Daoy (cell line): ENCODE measurements around the gene MARK3. TPM values are rescaled to one million over a fixed set of nuclear protein-coding genes. Genes with fewer than 3 reads are reported as not detected.
A peak's percentile ranks its signal among the peaks of the same experiment; 100 is the strongest.
"Not testable (repeated sequence)": the region's sequence is repeated elsewhere in the genome, so short reads cannot be mapped to it uniquely, and the experiment has no call there.

Experiments used
- DNase-seq: peaks from one replicate; pipeline ENCODE4 v3.0.0-alpha.2; 2015; ENCODE audit warnings: low read depth
- total RNA-seq: library from RNA; depleted of rRNA; stranded (reverse); fragments of >200 nt; shearing (Covaris generic); gene quantifications from 2 replicates; pipeline ENCODE4 v1.2.3, GENCODE V29; 2014

The MARK3 gene
- total RNA-seq, 1 experiment from 2014 or later = 64.8 TPM

DNA sequence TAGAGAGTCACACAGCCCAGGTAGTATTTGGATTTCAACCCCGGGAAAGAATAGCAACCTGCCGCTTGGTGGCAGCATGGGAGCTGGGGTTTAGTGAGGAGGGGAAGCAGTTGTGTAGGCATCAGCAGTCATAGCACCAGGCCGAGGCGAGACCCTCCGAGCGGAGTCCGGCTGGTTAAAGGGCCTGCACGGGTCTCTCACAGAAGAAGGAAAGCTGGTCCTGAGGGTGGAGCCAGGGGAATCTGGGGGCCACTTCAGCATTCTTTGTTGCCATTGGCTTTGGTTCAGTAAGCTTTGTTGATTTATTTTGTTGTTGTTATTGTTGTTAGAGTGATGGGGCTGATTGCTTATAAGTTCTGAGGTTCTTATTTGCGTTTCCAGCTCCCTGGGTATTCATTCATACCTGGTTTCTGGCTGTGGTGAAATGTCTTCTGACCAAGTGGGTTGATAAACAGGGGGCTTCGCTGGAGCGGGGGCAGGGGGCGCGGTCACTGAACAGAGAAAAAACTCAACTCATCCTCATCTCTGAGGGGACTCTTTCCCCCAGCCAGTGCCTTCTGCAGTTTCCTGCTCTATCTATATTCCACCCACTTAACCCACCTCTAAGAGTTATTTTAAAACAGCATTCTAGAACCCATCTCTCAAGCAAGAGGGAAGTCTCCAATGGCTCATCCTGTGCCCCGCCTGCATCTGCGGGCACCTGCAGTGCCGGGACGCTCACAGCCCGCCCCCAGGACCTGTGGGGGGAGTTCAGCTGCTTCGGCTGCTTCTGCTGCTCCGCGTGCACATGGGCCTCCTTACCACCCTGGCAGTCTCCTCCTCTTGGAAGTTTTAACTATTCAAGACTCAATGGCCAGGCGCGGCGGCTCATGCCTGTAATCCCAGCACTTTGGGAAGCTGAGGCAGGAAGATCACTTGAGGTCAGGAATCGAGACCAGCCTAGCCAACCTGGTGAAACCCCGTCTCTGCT, 125.8 kb downstream of the MARK3 start:
- DNase-seq = no peak

DNA sequence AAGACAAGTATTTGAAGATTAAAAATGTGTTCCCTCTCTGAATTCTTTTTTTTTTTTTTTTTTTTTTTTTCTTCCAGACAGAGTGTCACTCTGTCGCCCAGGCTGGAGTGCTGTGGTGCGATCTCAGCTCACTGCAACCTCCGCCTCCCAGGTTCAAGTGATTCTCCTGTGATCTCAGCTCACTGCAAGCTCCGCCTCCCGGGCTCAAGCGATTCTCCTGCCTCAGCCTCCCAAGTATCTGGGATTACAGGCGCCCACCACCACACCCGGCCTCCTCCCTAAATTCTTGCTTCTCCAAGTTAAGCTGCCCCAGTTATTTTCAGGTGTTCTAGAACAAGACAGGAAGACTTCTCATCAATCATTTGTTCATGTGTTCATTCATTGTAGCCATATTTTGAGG, 127.0 kb downstream of the MARK3 start:
- not testable (repeated sequence) for DNase-seq

DNA sequence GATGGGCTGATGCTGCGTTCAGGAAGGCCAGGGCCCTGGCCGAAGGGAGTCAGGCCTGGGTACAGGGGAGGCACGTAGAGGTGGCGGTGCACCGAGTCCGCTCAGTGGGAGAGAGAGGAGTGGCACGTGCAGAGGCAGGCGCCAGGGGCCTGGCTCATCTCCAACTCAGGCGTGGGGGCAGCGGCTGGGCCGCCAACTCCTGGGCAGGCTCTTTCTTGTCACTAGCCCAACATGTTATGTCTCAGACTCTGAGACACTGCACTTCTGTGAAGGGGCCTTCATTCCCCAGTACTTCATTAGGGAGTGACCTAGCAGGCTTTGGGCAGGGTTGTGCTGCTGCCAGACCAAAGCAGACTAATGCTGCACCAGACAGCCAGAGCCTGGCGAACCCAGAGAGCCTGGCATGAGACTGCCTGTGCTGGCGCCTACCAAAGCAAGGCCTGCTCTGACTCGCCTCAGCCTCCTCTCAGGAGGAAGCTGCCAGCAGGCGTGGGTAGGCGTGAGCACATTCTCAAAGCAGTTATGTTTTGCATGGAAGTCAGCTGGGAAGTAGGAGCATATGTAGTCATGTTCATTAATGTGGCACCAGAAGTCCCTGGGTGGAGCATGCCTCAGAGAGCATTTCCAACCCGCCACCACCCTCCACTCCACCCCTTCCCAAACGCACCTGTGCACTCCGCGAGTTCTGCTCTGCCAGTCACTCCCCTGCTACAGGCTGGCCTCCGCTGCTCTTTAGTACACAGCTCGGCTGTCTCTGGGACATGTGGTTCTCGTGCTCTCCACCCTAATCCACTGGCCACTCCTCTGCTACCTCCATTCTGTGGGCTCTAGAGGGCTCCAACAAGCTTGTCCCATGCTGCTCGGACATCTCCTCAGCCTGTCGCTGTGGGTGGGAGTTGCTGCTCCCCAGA, 127.7 kb downstream of the MARK3 start:
- no peak for DNase-seq

DNA sequence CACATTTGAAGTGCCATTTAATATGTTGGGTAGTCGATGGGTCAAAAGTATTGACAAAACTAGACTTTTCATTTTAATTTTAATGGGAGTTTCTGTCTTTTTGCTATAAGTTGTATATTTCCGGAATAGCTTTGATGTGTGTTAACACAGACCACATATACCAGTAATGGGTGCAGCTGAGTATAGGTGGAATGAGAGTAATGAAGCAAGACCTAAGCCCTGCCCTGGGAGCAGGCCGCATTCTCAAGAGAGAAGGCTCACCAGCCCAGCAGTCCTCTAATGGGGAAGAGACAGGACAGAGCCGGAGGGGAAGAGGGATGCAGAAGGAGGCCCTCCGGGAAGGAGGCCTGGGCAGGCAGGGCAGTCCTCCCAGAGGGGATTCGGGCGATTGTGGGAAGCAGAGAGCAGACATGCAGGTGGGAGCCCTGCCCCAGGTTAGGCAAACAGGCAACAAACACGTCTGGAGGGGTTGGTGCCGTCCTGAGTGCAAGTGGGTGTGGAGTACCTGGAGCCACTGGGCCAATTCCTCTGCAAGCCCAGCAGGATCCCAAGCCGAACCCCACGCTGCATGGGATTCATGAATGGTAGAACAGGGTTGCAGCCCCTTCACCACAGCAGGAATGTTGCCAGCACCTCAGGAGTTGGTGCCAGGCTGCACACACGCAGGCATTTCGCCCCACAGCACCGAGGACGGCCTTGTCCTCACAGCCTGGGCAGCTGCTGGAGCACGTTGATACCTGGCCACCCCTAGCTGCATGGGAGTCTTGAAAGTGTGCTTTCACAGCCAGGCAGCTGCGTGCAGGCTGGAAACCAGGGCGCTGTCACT, 129.6 kb downstream of the MARK3 start:
- DNase-seq = no peak

- no peak for DNase-seq
These were observed 131.4 kb downstream of the MARK3 start for GRCh38 chr14:103516426-103517173.

- DNase-seq = no peak
These were observed 132.0 kb downstream of the MARK3 start for GRCh38 chr14:103517174-103517566.

DNA sequence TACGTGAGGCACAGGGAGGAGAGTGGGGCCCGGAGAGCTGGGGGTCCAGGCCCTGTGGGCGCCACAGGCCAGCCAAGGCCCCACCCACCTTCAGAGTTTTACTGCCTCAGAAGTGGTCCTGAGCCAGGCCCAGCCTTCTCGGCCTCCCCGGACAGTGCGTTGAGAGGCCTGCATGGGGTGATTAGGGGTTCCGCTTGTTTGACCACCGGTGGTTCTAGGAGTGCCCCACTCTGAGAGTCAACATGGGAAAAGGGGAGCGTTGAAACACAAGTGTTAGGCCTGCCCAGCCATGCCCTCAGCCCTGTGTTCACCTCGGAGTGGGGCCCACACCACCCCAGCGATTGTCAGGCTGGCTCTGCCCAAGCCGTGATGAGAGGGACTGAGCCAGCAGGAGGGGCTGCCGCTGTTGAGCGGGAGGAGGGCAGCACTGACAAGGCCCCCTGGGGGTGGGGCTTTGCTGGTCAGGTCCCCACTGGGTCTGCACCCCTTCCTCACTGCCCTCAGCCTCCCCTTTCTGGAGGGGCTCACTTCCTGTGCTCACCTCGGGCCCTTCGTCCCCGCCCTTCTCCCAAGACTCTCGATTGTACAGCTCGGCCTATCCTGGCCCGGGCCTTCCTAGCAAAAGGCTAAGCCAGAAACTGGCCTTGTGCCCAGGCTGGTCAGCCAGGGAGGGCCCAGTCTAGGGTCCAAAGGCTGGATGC, 132.7 kb downstream of the MARK3 start:
- no peak for DNase-seq

GRCh38 chr14:103518422-103519042, 133.3 kb downstream of the MARK3 start:
- peak; percentile 80 for DNase-seq

- DNase-seq = peak; percentile 58
These were observed 134.0 kb downstream of the MARK3 start for GRCh38 chr14:103519043-103519836.

DNA sequence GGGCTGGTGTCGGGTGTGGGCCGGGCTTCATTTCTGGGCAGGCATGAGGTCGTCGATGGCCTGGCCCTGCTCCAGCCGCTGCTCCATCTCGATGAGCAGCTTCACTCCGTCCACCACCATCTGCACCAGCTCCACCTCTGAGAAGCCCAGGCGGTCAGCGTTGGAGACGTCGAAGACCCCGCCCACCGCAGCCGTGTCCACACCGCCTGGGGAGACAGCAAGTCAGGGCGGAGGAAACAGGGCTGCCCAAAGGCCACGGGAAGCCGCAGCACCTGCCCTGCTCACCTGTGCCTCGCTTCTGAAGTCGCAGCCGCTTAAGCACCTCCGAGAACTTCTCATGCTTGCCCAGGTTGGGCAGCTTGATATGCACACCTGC, 134.6 kb downstream of the MARK3 start:
- no peak for DNase-seq

DNA sequence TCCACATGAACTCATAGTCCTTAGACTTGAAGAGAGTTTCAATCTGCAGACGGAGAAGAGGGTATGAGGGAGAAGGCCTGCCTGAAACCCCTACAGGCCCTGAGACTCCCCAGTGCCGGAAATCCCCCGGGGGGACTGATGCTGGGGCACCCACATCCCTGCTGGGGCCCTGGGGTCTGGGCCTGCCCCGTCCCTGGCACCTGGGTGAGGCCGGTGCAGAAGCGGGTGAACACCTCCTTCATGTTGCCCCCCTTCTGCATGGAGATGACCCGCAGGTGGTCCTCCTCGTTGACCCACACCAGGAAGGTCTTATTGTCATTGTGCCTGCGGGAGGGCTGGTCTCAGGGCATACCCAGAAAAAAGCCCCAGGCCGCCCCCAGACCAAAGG, 135.0 kb downstream of the MARK3 start:
- no peak for DNase-seq

DNA sequence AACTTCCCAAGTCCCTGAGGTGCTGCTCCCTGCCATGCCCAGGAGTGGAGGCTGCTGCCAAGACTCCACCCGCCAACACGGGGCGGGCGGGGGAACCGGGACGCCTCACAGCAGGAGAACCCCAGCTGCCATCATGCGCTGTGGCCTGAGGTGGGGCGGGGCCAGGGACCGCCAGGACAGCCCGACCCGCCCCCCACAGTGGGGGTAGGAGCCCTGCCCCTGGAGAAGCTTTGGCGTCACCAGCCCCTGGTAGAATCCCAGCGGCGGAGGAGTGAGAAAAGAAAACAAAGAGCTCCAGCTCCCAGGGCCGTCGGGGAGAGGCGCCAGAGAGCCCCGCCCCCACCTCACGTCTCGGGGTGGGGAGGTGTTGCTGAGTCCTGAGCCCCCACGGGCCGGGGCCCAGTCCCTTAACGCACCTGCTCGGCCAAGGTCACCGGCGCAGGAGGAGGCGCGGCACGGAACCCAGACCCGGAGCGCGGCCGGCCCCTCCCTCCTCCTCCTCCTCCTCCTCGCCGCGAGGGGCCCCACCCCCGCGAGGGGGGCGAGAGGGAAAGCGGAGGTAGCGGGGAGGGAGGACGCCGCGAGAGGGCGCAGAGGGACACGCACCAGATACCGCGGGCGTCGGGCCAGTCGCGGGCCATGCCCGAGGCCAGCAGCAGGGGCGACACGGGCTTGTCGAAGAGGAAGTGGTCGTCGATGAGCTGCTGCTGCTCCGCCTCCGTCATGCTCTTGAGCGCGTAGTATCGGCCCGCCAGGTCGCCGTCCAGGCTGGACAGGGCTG, 135.6 kb downstream of the MARK3 start:
- DNase-seq = peak; percentile 92

DNA sequence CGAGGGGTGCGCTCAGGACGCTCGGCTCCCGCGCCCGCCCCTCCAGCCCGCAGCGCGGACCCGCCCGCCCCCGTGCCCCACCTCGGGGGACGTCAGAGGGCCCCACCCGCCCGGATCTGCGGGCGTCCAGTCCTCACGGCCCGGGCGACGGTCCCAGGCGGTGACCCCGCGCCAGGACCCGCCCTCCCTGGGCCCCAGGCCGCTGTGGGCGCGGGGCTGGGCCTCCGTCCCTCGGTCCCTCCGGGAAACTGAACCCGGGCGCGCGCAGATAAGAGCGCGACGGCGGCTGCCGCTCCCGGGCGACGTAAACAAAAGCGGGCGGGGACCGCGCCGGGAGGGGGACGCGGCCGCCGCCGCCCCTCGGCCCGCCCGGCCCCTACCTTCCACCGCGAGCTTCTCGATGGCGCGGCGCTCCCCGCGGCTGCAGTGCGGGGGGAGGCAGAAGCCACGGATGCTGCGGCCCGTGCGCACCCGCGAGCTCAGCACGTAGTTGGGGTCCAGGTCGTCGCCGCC, 136.3 kb downstream of the MARK3 start:
- no peak for DNase-seq

- DNase-seq = no peak
These were observed 136.8 kb downstream of the MARK3 start for GRCh38 chr14:103521951-103522563.

DNA sequence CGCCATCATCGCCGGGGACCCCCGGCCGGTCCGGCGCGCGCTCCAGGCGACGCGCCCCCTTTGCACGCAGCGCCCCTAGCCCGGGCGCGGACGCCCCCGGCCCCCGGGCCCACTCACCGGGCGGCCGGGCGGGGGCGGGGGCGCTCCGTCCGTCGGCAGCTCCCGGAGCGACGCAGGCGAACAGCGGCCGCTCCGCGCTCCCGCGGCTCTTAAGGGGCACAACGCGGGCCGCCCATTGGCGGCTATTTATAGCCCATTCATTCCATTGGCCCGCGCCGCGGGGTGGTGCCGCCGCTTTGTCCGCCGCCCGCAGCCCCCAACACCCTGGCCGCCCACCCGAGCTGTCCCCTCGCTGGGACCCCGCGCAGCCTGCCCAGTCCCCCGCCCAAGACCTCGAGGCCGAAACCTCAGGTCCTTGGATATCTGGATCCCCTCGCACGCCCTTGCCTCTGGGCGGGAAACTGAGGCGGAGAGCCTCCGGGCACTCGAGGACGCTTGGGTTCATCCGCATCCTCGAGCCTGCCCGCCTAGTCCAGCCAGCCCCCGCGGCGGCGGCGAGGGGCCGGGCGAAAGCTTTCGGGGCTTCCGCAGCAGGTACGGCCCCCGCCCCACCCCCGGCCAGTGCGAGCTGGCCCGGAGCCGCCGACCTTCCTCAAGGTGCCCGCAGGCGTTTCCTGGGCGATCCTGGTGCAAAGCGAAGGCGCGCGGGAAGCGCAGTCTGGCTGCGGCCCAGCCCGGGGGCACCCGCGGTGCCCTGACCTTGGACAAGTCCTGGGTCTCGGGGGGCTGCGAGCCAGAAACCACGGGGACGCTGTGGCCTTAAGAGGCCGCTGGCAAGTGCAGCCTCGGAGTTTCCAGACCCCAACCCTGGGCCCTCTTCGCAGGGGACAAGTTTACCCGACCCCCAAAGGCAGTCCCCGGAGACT, 137.7 kb downstream of the MARK3 start, which contains the start of gene CKB:
TSS of gene CKB (minus strand) at position 182 of the 926 bp plus-strand sequence. CDS start 337 bp downstream, outside the sequence.
- peak; percentile 78 for DNase-seq

GRCh38 chr14:103523575-103523954, 138.3 kb downstream of the MARK3 start:
- DNase-seq = no peak
